ENCODE measurements around the gene HGF. TPM values are rescaled to one million over a fixed set of nuclear protein-coding genes. Genes with fewer than 3 reads are reported as not detected.

HGF gene
- total RNA-seq, 1 donor from 2014 or later = 4.7 TPM

DNA sequence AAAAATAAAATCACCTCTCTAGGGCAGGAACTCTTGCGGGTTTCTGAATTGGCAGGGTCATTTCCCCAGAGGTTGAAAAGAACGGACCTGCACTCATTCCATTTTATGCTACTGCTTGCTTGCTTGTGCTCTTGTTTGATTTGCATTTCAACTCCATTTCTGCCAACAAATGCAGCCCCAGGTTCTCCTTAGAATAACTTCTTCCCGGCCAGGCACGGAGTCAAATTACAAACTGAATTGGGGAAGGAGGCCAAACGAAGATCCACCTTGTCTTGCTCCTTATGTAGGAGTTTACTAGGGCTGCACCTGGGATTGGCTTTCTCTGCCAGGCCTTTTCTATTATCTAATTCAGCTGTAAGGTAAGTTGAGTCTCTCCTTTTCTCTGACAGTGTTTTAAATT lies 79.6 kb downstream of the HGF start:
- Histone ChIP-seq H3K27ac (ENCODE audit: low read depth, low read length) (no peak overlapping the region), H3K27me3 (ENCODE audit: control insufficient read depth in 3 of 3, insufficient read depth in 3 of 3, low read length in 3 of 3) (no peaks in the 10 kb centered on the region), H3K9me3 (ENCODE audit: control insufficient read depth in 3 of 3, low read length in 3 of 3) (no peaks in the 10 kb centered on the region), H3K36me3 (ENCODE audit: control insufficient read depth in 3 of 3, insufficient read depth in 3 of 3, low read length in 3 of 3) (no peaks in the 10 kb centered on the region), H3K4me1 (ENCODE audit: control insufficient read depth in 3 of 3, insufficient read depth in 3 of 3, low read length in 3 of 3) (no peaks in the 10 kb centered on the region), H3K4me3 (ENCODE audit: low read length in 3 of 3) (no peak overlapping the region), H3K9ac (ENCODE audit: low read depth in 1 of 3, low read length in 3 of 3) (no peak overlapping the region)

DNA sequence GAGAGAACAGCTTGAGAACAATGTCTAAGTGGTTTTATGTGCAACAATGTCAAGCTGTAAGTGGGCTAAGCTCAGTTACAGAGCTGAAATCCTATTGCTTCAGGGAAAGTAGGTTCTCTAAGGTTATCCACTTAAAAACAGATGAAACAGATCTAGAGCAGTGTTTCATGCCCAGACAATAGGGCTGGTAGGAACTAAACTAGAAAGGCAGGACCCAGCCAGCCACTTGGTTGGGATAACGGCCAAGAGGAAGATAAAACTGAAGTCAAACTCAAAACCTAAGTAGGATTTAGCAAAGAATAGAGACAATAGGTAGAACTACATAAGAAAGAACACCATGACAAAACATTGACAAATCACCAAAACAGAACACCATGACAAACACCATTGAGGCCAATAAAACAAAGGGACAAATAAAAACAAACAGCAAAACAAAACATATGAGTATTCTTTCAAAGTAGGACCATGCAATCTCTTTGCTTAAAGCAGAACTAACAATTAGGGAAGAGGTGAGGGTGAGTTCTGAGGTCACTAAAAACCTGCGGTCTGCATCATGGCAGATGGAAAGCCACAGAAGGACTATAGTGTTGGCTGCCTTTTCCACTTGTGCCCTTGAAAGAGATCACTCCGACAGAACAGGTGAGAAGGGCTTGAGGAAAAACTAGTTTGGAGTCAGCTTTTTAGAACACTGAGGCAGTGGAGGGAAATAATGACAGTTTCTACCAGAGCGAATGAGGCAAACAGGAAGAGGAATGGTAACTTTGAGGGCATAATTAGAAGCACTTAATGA lies 81.0 kb downstream of the HGF start:
- Histone ChIP-seq H3K27me3 (ENCODE audit: control insufficient read depth in 3 of 3, insufficient read depth in 3 of 3, low read length in 3 of 3) (no peaks in the 10 kb centered on the region), H3K27ac (ENCODE audit: low read depth, low read length) (no peak overlapping the region), H3K9ac (ENCODE audit: low read depth in 1 of 3, low read length in 3 of 3) (no peak overlapping the region), H3K9me3 (ENCODE audit: control insufficient read depth in 3 of 3, low read length in 3 of 3) (no peaks in the 10 kb centered on the region), H3K4me1 (ENCODE audit: control insufficient read depth in 3 of 3, insufficient read depth in 3 of 3, low read length in 3 of 3) (peaks cover 0 to 4% (median 0%) of the 10 kb centered on the region in 3 donors), H3K36me3 (ENCODE audit: control insufficient read depth in 3 of 3, insufficient read depth in 3 of 3, low read length in 3 of 3) (no peaks in the 10 kb centered on the region), H3K4me3 (ENCODE audit: low read length in 3 of 3) (no peak overlapping the region)

DNA sequence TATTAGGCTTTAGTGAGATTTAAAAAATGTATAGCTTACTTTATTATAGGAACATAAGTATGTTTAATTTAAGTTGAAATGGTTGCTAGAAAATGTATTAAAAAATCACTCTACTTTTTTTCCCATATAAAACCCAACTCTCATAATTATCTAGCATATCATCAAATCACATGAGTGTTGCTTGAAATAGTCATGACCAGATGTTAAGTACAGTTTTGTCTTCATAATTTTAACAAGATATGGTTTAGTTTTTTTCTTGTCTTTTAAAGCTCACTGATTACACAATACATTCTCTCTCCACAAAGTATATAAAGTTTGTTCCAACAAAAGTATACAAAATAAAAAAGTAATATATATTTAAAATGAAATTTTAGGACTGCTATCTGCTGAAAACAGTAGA lies 82.8 kb downstream of the HGF start:
- H3K9me3 ChIP-seq (ENCODE audit: control insufficient read depth in 3 of 3, low read length in 3 of 3) = no peaks in the 10 kb centered on the region
- H3K27me3 ChIP-seq (ENCODE audit: control insufficient read depth in 3 of 3, insufficient read depth in 3 of 3, low read length in 3 of 3) = no peaks in the 10 kb centered on the region
- H3K9ac ChIP-seq (ENCODE audit: low read depth in 1 of 3, low read length in 3 of 3) = no peak overlapping the region
- no peaks in the 10 kb centered on the region for H3K36me3 ChIP-seq (ENCODE audit: control insufficient read depth in 3 of 3, insufficient read depth in 3 of 3, low read length in 3 of 3)
- no peak overlapping the region for H3K4me3 ChIP-seq (ENCODE audit: low read length in 3 of 3)
- peaks cover 0 to 4% (median 0%) of the 10 kb centered on the region in 3 donors for H3K4me1 ChIP-seq (ENCODE audit: control insufficient read depth in 3 of 3, insufficient read depth in 3 of 3, low read length in 3 of 3)
- H3K27ac ChIP-seq (ENCODE audit: low read depth, low read length) = no peak overlapping the region

DNA sequence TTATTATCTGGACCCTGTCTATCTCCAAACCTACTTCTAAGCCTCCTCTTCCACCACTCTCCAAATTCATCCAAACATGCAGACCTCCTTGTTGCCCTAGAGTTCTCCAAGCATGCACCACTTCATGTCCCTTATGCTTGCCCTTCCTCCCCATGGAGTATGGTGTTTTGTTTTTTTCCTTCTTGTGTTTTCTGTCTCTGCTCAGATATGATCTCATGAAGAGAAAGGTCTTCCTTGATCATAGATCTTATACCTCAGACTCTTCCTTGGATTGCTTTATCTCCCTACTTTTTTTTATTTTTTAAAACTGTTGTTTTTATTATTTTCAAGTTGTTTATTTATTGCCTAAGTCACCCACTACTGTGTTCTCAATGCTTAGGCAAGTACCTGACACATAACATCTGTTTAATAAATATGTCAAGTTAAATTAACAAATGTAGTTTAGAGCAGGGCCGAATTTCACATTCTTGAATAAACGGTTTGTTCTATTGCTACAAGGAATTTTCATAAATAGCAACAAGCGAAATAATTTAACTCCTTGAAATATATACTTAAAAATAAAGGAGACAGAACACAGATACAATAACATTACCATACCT lies 84.5 kb downstream of the HGF start:
- peaks cover 0 to 4% (median 0%) of the 10 kb centered on the region in 3 donors for H3K4me1 ChIP-seq (ENCODE audit: control insufficient read depth in 3 of 3, insufficient read depth in 3 of 3, low read length in 3 of 3)
- H3K9ac ChIP-seq (ENCODE audit: low read depth in 1 of 3, low read length in 3 of 3) = no peak overlapping the region
- H3K27ac ChIP-seq (ENCODE audit: low read depth, low read length) = no peak overlapping the region
- no peaks in the 10 kb centered on the region for H3K36me3 ChIP-seq (ENCODE audit: control insufficient read depth in 3 of 3, insufficient read depth in 3 of 3, low read length in 3 of 3)
- no peak overlapping the region for H3K4me3 ChIP-seq (ENCODE audit: low read length in 3 of 3)
- no peaks in the 10 kb centered on the region for H3K9me3 ChIP-seq (ENCODE audit: control insufficient read depth in 3 of 3, low read length in 3 of 3)
- no peaks in the 10 kb centered on the region for H3K27me3 ChIP-seq (ENCODE audit: control insufficient read depth in 3 of 3, insufficient read depth in 3 of 3, low read length in 3 of 3)

DNA sequence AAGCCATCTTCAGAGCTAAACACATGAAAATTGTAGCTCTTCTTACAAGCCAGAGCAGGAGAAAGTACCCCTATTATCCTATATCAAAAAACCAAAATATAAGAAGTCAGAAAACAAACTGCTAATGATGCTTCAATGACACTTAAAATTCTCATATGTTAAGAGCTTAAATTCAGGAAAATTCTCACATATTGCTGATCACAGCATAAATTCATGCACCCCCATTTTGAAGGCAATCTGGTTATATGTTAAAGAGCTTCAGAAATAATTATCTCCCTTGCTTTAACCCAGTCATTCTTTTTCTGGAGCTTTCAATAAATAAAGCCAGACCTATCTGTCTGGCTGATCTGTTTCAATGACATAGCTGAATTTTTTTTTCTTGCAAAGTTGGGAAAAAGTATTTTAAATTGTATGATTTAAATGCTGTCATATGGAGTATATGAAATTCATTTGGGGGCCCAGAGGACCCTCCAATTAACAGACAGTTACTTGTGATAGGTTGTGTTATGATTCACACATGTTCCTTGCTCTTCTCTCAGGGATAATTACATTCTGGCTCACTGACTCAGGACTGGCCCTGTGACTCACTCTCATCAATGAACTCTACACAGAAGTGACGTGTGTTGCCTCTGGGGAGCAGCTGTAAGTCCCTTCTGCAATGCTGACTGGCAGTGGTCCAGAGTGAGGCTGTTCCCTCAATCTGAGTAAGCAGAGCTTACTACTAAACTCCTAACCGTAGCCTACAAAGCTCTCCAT lies 85.2 kb downstream of the HGF start:
- H3K27me3 ChIP-seq (ENCODE audit: control insufficient read depth in 3 of 3, insufficient read depth in 3 of 3, low read length in 3 of 3) = no peaks in the 10 kb centered on the region
- no peak overlapping the region for H3K27ac ChIP-seq (ENCODE audit: low read depth, low read length)
- no peak overlapping the region for H3K9ac ChIP-seq (ENCODE audit: low read depth in 1 of 3, low read length in 3 of 3)
- no peak overlapping the region for H3K4me3 ChIP-seq (ENCODE audit: low read length in 3 of 3)
- H3K4me1 ChIP-seq (ENCODE audit: control insufficient read depth in 3 of 3, insufficient read depth in 3 of 3, low read length in 3 of 3) = peaks cover 0 to 4% (median 0%) of the 10 kb centered on the region in 3 donors
- no peaks in the 10 kb centered on the region for H3K9me3 ChIP-seq (ENCODE audit: control insufficient read depth in 3 of 3, low read length in 3 of 3)
- no peaks in the 10 kb centered on the region for H3K36me3 ChIP-seq (ENCODE audit: control insufficient read depth in 3 of 3, insufficient read depth in 3 of 3, low read length in 3 of 3)

DNA sequence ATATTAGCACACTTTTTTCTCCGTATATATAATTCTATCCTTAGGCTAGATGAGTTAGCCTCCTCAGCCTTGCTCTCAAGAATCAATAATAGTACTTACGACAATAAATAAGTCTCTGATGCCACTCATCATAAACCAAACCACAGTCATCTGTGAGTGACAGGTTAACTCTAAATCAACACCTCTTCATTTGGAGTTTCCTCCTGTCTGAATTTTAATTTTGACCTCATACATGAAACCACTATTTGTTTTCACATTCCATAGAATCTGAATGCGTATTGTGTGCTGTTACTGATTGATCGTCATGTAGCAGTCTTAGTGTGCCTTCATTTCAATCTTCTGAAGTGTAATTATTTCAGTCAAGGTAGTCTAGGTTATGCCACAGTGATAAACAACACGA lies 85.8 kb downstream of the HGF start:
- Histone ChIP-seq H3K36me3 (ENCODE audit: control insufficient read depth in 3 of 3, insufficient read depth in 3 of 3, low read length in 3 of 3) (no peaks in the 10 kb centered on the region), H3K9me3 (ENCODE audit: control insufficient read depth in 3 of 3, low read length in 3 of 3) (no peaks in the 10 kb centered on the region), H3K4me3 (ENCODE audit: low read length in 3 of 3) (no peak overlapping the region), H3K27ac (ENCODE audit: low read depth, low read length) (no peak overlapping the region), H3K9ac (ENCODE audit: low read depth in 1 of 3, low read length in 3 of 3) (no peak overlapping the region), H3K27me3 (ENCODE audit: control insufficient read depth in 3 of 3, insufficient read depth in 3 of 3, low read length in 3 of 3) (no peaks in the 10 kb centered on the region), H3K4me1 (ENCODE audit: control insufficient read depth in 3 of 3, insufficient read depth in 3 of 3, low read length in 3 of 3) (peaks cover 0 to 4% (median 0%) of the 10 kb centered on the region in 3 donors)

DNA sequence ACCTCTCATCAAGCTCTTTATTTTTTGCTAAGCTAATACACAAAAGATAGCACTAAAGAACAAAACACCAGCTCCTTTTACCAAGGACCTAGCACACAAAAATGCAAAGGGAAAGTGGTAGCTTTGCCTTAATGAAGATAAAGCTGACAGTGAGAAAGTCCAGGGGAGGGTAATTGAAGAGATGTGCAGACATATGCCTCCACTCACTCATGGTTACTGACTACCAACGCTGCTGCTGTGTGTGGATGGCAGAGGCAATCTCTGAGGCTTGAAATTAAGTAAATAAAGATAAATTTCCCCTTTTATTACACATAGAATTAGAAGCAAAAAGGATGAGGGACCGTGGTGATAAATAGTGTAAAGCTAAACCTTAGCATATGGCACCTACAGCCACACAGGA lies 87.0 kb downstream of the HGF start:
- H3K4me1 ChIP-seq (ENCODE audit: control insufficient read depth in 3 of 3, insufficient read depth in 3 of 3, low read length in 3 of 3) = peaks cover 0 to 4% (median 0%) of the 10 kb centered on the region in 3 donors
- H3K9ac ChIP-seq (ENCODE audit: low read depth in 1 of 3, low read length in 3 of 3) = no peak overlapping the region
- H3K27me3 ChIP-seq (ENCODE audit: control insufficient read depth in 3 of 3, insufficient read depth in 3 of 3, low read length in 3 of 3) = no peaks in the 10 kb centered on the region
- no peaks in the 10 kb centered on the region for H3K36me3 ChIP-seq (ENCODE audit: control insufficient read depth in 3 of 3, insufficient read depth in 3 of 3, low read length in 3 of 3)
- H3K9me3 ChIP-seq (ENCODE audit: control insufficient read depth in 3 of 3, low read length in 3 of 3) = no peaks in the 10 kb centered on the region
- no peak overlapping the region for H3K4me3 ChIP-seq (ENCODE audit: low read length in 3 of 3)
- H3K27ac ChIP-seq (ENCODE audit: low read depth, low read length) = no peak overlapping the region

DNA sequence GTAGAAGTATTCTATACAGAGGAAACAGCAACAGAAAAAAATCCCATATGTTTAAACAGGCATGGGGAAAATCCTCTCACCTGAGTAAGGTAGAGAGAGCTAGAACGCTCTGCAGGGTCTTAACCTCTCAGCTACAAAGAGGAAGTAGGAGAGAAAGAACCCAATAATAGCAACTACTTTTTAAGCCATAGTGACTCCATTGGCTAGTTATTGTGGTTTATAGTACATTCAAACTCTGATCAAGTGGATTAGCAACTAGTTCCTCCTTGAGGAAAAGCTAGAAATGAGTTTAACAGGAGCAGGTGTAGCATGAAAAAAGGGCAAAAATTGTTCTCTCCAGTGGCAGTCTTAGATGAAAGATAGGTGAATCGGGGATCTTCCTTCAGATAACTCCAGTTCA lies 89.7 kb downstream of the HGF start:
- H3K4me1 ChIP-seq (ENCODE audit: control insufficient read depth in 3 of 3, insufficient read depth in 3 of 3, low read length in 3 of 3) = peaks cover 0 to 7% (median 7%) of the 10 kb centered on the region in 3 donors

DNA sequence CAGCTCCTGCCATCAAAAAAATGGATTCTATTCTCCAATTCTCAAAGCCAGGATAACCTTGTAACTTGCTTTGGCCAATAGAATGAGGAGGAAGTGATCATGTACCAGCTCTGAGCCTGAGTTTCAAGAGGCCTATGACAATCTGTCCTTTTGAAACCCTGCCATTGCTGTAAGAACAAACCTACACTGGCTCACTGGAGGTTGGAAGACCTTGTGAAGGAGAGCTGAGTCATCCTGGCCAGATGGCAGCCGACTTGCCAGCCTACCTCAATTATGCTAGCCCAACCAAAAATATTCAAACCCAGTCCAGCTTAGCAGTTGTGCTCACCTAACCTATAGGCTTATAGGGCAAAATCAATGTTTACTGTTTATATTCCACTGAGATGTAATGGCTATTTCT lies 93.0 kb downstream of the HGF start:
- Histone ChIP-seq H3K36me3 (ENCODE audit: control insufficient read depth in 3 of 3, insufficient read depth in 3 of 3, low read length in 3 of 3) (no peaks in the 10 kb centered on the region), H3K4me3 (ENCODE audit: low read length in 3 of 3) (no peak overlapping the region), H3K4me1 (ENCODE audit: control insufficient read depth in 3 of 3, insufficient read depth in 3 of 3, low read length in 3 of 3) (peaks cover 0 to 10% (median 4%) of the 10 kb centered on the region in 3 donors), H3K9ac (ENCODE audit: low read depth in 1 of 3, low read length in 3 of 3) (no peak overlapping the region), H3K9me3 (ENCODE audit: control insufficient read depth in 3 of 3, low read length in 3 of 3) (no peaks in the 10 kb centered on the region), H3K27ac (ENCODE audit: low read depth, low read length) (peak overlapping the region; percentile 29), H3K27me3 (ENCODE audit: control insufficient read depth in 3 of 3, insufficient read depth in 3 of 3, low read length in 3 of 3) (no peaks in the 10 kb centered on the region)

More for the DNA sequence above, 89.7 kb downstream of the HGF start:
- Histone ChIP-seq H3K9ac (ENCODE audit: low read depth in 1 of 3, low read length in 3 of 3) (no peak overlapping the region), H3K4me3 (ENCODE audit: low read length in 3 of 3) (no peak overlapping the region), H3K27ac (ENCODE audit: low read depth, low read length) (no peak overlapping the region), H3K9me3 (ENCODE audit: control insufficient read depth in 3 of 3, low read length in 3 of 3) (no peaks in the 10 kb centered on the region), H3K27me3 (ENCODE audit: control insufficient read depth in 3 of 3, insufficient read depth in 3 of 3, low read length in 3 of 3) (no peaks in the 10 kb centered on the region), H3K36me3 (ENCODE audit: control insufficient read depth in 3 of 3, insufficient read depth in 3 of 3, low read length in 3 of 3) (no peaks in the 10 kb centered on the region)
